Loucy (cell line): ENCODE measurements around the gene ZBTB48.

Source experiments
- H2AFZ ChIP-seq: fragments of 200-600 bp; sonication (generic); 2 replicates; pipeline ENCODE4 v1.6.0; 2016; ENCODE audit warnings: antibody characterized with exemption, mild to moderate bottlenecking, low read length, moderate library complexity
- H3F3A ChIP-seq: fragments of 200-600 bp; 2 replicates; pipeline ENCODE4 v1.6.0; 2016; ENCODE audit warnings: antibody characterized with exemption, low read depth, mild to moderate bottlenecking
- H3K27me3 ChIP-seq: fragments of 200-600 bp; sonication (generic); 2 replicates; pipeline ENCODE4 v1.6.1; 2014; ENCODE audit warnings: low read length, mild to moderate bottlenecking; ENCODE audit not compliant: insufficient read depth, poor library complexity, severe bottlenecking
- H3K36me3 ChIP-seq: fragments of 200-600 bp; sonication (generic); 2 replicates; pipeline ENCODE4 v1.6.1; 2016; ENCODE audit warnings: low read length; ENCODE audit not compliant: insufficient read depth
- H3K4me1 ChIP-seq: fragments of 200-600 bp; sonication (generic); 2 replicates; pipeline ENCODE4 v1.5.1; 2014; ENCODE audit warnings: low read length, mild to moderate bottlenecking; ENCODE audit not compliant: insufficient read depth, poor library complexity, severe bottlenecking
- H3K4me2 ChIP-seq: fragments of 200-600 bp; sonication (generic); 2 replicates; pipeline ENCODE4 v1.6.0; 2014; ENCODE audit warnings: antibody characterized with exemption, low read length, low read depth, mild to moderate bottlenecking; ENCODE audit not compliant: poor library complexity, severe bottlenecking
- H3K4me3 ChIP-seq: fragments of 200-600 bp; sonication (generic); 2 replicates; pipeline ENCODE4 v1.5.1; 2014; ENCODE audit warnings: low read length, mild to moderate bottlenecking, mixed read lengths; ENCODE audit not compliant: poor library complexity, severe bottlenecking
- H3K79me2 ChIP-seq: fragments of 200-600 bp; sonication (generic); 2 replicates; pipeline ENCODE4 v1.6.1; 2014; ENCODE audit warnings: low read length; ENCODE audit not compliant: insufficient read depth
- H3K9ac ChIP-seq: fragments of 200-600 bp; sonication (generic); 2 replicates; pipeline ENCODE4 v1.6.0; 2014; ENCODE audit warnings: mild to moderate bottlenecking, low read depth, low read length, moderate library complexity; ENCODE audit not compliant: poor library complexity, severe bottlenecking
- H3K9me2 ChIP-seq: fragments of 200-600 bp; sonication (generic); replicated peaks from 2 replicates; pipeline ENCODE4 v1.6.1; 2016; ENCODE audit warnings: low read depth, low read length, mixed read lengths
- H3K9me3 ChIP-seq: fragments of 200-600 bp; sonication (generic); 2 replicates; pipeline ENCODE4 v1.6.1; 2014; ENCODE audit warnings: mild to moderate bottlenecking, antibody characterized with exemption, low read length, low read depth; ENCODE audit not compliant: insufficient read depth
- H4K20me1 ChIP-seq: fragments of 200-600 bp; sonication (generic); 2 replicates; pipeline ENCODE4 v1.6.0; 2014; ENCODE audit warnings: antibody characterized with exemption, low read length, mild to moderate bottlenecking; ENCODE audit not compliant: insufficient read depth, poor library complexity, severe bottlenecking
- EZH2phosphoT487 ChIP-seq: fragments of 200-600 bp; IDR thresholded peaks from 2 replicates; pipeline ENCODE4 v1.6.1; 2018; ENCODE audit warnings: antibody characterized with exemption, mild to moderate bottlenecking, moderate library complexity, borderline replicate concordance
- TF ChIP-seq, protein P1 (sequence below): fragments of 200-600 bp; sonication (generic); conservative IDR thresholded peaks from 2 replicates; pipeline ENCODE4 v1.5.1; 2014; ENCODE audit warnings: mild to moderate bottlenecking, antibody characterized with exemption, low read length

The ZBTB48 gene

DNA sequence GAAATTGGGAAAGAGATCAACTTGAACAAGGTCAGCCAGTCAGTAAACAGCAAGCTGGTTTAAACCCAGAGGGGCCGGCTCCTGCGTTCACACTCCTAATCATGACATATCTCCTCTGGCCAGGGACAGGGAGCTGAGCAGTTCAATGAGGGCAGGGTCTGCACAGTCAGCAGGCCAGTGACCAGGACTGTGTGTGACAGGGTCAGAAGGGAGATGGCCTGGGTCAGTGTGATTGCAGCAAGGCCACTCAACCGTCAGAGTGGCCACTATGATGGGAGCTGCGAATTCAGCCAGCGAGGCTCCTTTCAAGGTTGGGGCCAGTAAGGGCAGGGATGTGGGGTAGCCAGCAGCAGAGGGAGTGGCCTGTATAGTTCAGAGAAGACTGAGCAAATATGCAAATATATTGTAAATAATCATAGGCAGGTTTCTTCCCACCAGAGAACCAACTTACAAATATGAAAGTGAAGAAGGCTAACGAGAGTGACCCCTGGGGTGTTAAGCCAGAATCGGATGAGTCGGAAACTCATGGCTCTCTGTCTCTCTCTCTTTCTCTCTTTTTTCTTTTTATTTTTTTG is 45.5 kb upstream of the ZBTB48 start:
- no peak overlapping the region for H3K4me2 ChIP-seq
- H3K9me3 ChIP-seq = no peaks in the 10 kb centered on the region
- H3K4me1 ChIP-seq = no peaks in the 10 kb centered on the region
- no peak for TF ChIP-seq EZH2phosphoT487
- TF ChIP-seq, protein P1, sequence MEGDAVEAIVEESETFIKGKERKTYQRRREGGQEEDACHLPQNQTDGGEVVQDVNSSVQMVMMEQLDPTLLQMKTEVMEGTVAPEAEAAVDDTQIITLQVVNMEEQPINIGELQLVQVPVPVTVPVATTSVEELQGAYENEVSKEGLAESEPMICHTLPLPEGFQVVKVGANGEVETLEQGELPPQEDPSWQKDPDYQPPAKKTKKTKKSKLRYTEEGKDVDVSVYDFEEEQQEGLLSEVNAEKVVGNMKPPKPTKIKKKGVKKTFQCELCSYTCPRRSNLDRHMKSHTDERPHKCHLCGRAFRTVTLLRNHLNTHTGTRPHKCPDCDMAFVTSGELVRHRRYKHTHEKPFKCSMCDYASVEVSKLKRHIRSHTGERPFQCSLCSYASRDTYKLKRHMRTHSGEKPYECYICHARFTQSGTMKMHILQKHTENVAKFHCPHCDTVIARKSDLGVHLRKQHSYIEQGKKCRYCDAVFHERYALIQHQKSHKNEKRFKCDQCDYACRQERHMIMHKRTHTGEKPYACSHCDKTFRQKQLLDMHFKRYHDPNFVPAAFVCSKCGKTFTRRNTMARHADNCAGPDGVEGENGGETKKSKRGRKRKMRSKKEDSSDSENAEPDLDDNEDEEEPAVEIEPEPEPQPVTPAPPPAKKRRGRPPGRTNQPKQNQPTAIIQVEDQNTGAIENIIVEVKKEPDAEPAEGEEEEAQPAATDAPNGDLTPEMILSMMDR = no peak
- no peaks in the 10 kb centered on the region for H3F3A ChIP-seq
- no peak overlapping the region for H3K4me3 ChIP-seq
- H2AFZ ChIP-seq = no peak overlapping the region
- H3K79me2 ChIP-seq = no peaks in the 10 kb centered on the region
- peaks cover 51% of the 10 kb centered on the region; the same call in 1 of the 2 replicates for H3K36me3 ChIP-seq
- H3K9ac ChIP-seq = no peak overlapping the region
- no peaks in the 10 kb centered on the region for H3K27me3 ChIP-seq
- peaks cover 5% of the 10 kb centered on the region for H4K20me1 ChIP-seq
- no peaks in the 10 kb centered on the region for H3K9me2 ChIP-seq

- Histone ChIP-seq H3K9ac (no peak overlapping the region), H3K9me3 (no peaks in the 10 kb centered on the region), H3K36me3 (peaks cover 51% of the 10 kb centered on the region; the same call in 1 of the 2 replicates), H2AFZ (no peak overlapping the region), H3K9me2 (no peaks in the 10 kb centered on the region), H4K20me1 (peaks cover 5% of the 10 kb centered on the region), H3K4me2 (no peak overlapping the region), H3K4me1 (no peaks in the 10 kb centered on the region), H3K4me3 (no peak overlapping the region), H3K79me2 (no peaks in the 10 kb centered on the region), H3F3A (no peaks in the 10 kb centered on the region), H3K27me3 (no peaks in the 10 kb centered on the region)
- no peak for TF ChIP-seq EZH2phosphoT487
- TF ChIP-seq, protein P1 = no peak
These were observed 44.6 kb upstream of the ZBTB48 start for GRCh38 chr1:6535214-6535613.

DNA sequence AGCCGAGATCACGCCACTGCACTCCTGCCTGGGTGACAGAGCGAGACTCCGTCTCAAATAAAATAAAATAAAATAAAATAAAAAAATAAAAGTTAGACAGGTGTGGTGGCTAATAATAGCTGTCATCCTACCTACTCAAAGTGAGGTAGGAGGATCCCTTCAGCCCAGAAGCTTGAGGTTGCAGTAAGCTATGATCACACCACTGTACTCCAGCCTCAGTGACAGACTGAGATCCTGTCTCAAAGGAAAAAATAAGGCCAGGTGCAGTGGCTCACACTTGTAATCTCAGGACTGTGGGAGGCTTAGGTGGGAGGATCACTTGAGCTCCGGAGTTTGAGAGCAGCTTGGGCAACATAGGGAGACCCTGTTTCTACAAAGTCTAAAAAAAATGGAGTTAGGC is 43.5 kb upstream of the ZBTB48 start:
- Histone ChIP-seq H3K79me2 (no peaks in the 10 kb centered on the region), H3F3A (no peaks in the 10 kb centered on the region), H3K4me3 (no peak overlapping the region)

More for the DNA sequence above, 43.5 kb upstream of the ZBTB48 start:
- H3K27me3 ChIP-seq = no peaks in the 10 kb centered on the region
- no peak for TF ChIP-seq EZH2phosphoT487
- TF ChIP-seq, protein P1 = no peak
- H3K9ac ChIP-seq = no peak overlapping the region
- peaks cover 5% of the 10 kb centered on the region for H4K20me1 ChIP-seq
- no peak overlapping the region for H3K4me2 ChIP-seq
- H3K9me3 ChIP-seq = no peaks in the 10 kb centered on the region
- no peak overlapping the region for H2AFZ ChIP-seq
- no peaks in the 10 kb centered on the region for H3K4me1 ChIP-seq
- peaks cover 46% of the 10 kb centered on the region; the same call in 1 of the 2 replicates for H3K36me3 ChIP-seq
- H3K9me2 ChIP-seq = no peaks in the 10 kb centered on the region
